SK-N-SH treated with all-trans-retinoic acid at 6 μM for 48 hours (cell line): ENCODE measurements around the gene PDCD11.

Experiments
- ATAC-seq: fragments of 200-7000 bp; cut with Tn5 transposase; 3 replicates; pipeline ENCODE4 v1.9.1; 2020; ENCODE audit warnings: mild to moderate bottlenecking, moderate library complexity
- ARNTL ChIP-seq: fragments of 450-650 bp; formaldehyde crosslinking; IDR thresholded peaks from 2 replicates; pipeline ENCODE4 v1.5.0; 2020; ENCODE audit warnings: low read depth, mild to moderate bottlenecking, moderate library complexity, borderline replicate concordance
- BACH2 ChIP-seq: fragments of 250-450 bp; sonication (Bioruptor Pico); IDR thresholded peaks from 2 replicates; pipeline ENCODE4 v1.9.0; 2021; ENCODE audit warnings: mild to moderate bottlenecking, borderline replicate concordance
- CSDC2 ChIP-seq: fragments of 250-450 bp; sonication (Bioruptor Pico); IDR thresholded peaks from 2 replicates; pipeline ENCODE4 v1.5.0; 2020; ENCODE audit warnings: mild to moderate bottlenecking, moderate library complexity
- ESRRG ChIP-seq: fragments of 250-450 bp; sonication (Bioruptor Pico); IDR thresholded peaks from 2 replicates; pipeline ENCODE4 v1.6.1; 2021; ENCODE audit warnings: mild to moderate bottlenecking
- ISL1 ChIP-seq: fragments of 250-450 bp; sonication (Bioruptor Pico); IDR thresholded peaks from 2 replicates; pipeline ENCODE4 v2.1.2; 2022; ENCODE audit warnings: mild to moderate bottlenecking, moderate library complexity
- PATZ1 ChIP-seq: fragments of 250-450 bp; sonication (Bioruptor Pico); IDR thresholded peaks from 2 replicates; pipeline ENCODE4 v1.8.0; 2020; ENCODE audit warnings: mild to moderate bottlenecking, moderate library complexity, borderline replicate concordance
- PPARA ChIP-seq: fragments of 250-450 bp; sonication (Bioruptor Pico); IDR thresholded peaks from 2 replicates; pipeline ENCODE4 v1.5.0; 2020; ENCODE audit warnings: mild to moderate bottlenecking, borderline replicate concordance
- RARB ChIP-seq: fragments of 250-450 bp; sonication (Bioruptor Pico); IDR thresholded peaks from 2 replicates; pipeline ENCODE4 v1.8.0; 2021; ENCODE audit warnings: mild to moderate bottlenecking, moderate library complexity
- TCF4 ChIP-seq: fragments of 250-450 bp; sonication (Bioruptor Pico); IDR thresholded peaks from 2 replicates; pipeline ENCODE4 v1.8.0; 2021; ENCODE audit warnings: mild to moderate bottlenecking, moderate library complexity, borderline replicate concordance
- TOX ChIP-seq: fragments of 250-450 bp; sonication (Bioruptor Pico); IDR thresholded peaks from 2 replicates; pipeline ENCODE4 v1.8.0; 2021; ENCODE audit warnings: mild to moderate bottlenecking, moderate library complexity, borderline replicate concordance
- TSHZ2 ChIP-seq: fragments of 250-450 bp; sonication (Bioruptor Pico); IDR thresholded peaks from 2 replicates; pipeline ENCODE4 v1.5.0; 2020; ENCODE audit warnings: mild to moderate bottlenecking, moderate library complexity
- ZC3H10 ChIP-seq: fragments of 250-450 bp; sonication (Bioruptor Pico); IDR thresholded peaks from 2 replicates; pipeline ENCODE4 v1.5.1; 2021; ENCODE audit warnings: mild to moderate bottlenecking, moderate library complexity
- ZFP3 ChIP-seq: fragments of 250-450 bp; sonication (Bioruptor Pico); IDR thresholded peaks from 2 replicates; pipeline ENCODE4 v1.5.0; 2020; ENCODE audit warnings: mild to moderate bottlenecking, moderate library complexity
- ZFP30 ChIP-seq: fragments of 450-650 bp; formaldehyde crosslinking; IDR thresholded peaks from 2 replicates; pipeline ENCODE4 v1.5.0; 2022; ENCODE audit warnings: mild to moderate bottlenecking, moderate library complexity
- ZNF565 ChIP-seq: fragments of 450-650 bp; formaldehyde crosslinking; conservative IDR thresholded peaks from 2 replicates; pipeline ENCODE4 v1.5.0; 2020; ENCODE audit warnings: low read depth, mild to moderate bottlenecking, moderate library complexity
- ZNF70 ChIP-seq: fragments of 450-650 bp; formaldehyde crosslinking; IDR thresholded peaks from 2 replicates; pipeline ENCODE4 v1.5.0; 2020; ENCODE audit warnings: mild to moderate bottlenecking, moderate library complexity
- ZNF8 ChIP-seq: fragments of 450-650 bp; formaldehyde crosslinking; IDR thresholded peaks from 2 replicates; pipeline ENCODE4 v1.5.0; 2020; ENCODE audit warnings: mild to moderate bottlenecking, moderate library complexity
- TF ChIP-seq, protein P1 (sequence below): fragments of 250-450 bp; sonication (Bioruptor Pico); IDR thresholded peaks from 2 replicates; pipeline ENCODE4 v1.5.1; 2021; ENCODE audit warnings: mild to moderate bottlenecking, moderate library complexity
- TF ChIP-seq, protein P2 (sequence below): fragments of 250-450 bp; sonication (Bioruptor Pico); IDR thresholded peaks from 2 replicates; pipeline ENCODE4 v1.8.0; 2021; ENCODE audit warnings: low read depth, mild to moderate bottlenecking, moderate library complexity, borderline replicate concordance
- TF ChIP-seq, protein P3 (sequence below): fragments of 250-450 bp; sonication (Bioruptor Pico); IDR thresholded peaks from 2 replicates; pipeline ENCODE4 v1.5.1; 2020; ENCODE audit warnings: low read depth, mild to moderate bottlenecking, moderate library complexity

PDCD11 gene

DNA sequence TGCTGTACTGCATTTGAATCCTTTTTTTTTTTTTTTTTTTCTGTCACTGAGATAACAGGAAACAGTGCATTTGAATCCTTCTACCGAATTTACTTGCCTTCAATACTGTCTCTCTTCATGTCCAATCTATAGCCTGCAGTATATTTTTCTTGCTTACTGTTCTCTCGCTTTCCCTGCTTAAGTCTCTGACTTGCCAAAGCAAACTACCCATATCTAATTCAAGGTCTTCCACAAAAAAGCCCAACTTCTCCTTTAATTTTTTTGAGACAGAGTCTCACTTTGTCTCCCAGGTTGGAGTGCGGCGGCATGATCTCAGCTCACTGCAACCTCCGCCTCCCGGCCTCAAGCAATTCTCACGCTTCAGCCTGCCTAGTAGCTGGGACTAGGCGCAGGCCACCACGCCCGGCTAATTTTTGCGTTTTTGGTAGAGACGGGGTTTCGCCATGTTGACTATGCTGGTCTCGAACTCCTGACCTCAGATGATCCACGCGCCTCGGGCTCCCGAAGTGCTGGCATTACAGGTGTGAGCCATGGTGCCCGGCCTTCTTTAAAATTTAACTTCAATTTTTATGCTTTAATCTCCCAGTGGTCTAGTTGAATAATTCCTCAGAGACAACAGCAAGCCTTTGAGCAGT is 882 bp downstream of the PDCD11 start:
- TF ChIP-seq, protein P1, sequence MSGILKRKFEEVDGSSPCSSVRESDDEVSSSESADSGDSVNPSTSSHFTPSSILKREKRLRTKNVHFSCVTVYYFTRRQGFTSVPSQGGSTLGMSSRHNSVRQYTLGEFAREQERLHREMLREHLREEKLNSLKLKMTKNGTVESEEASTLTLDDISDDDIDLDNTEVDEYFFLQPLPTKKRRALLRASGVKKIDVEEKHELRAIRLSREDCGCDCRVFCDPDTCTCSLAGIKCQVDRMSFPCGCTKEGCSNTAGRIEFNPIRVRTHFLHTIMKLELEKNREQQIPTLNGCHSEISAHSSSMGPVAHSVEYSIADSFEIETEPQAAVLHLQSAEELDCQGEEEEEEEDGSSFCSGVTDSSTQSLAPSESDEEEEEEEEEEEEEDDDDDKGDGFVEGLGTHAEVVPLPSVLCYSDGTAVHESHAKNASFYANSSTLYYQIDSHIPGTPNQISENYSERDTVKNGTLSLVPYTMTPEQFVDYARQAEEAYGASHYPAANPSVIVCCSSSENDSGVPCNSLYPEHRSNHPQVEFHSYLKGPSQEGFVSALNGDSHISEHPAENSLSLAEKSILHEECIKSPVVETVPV (CRISPR knock-in tag) = no peak
- TF ChIP-seq TSHZ2 (CRISPR knock-in tag) (no peak), ZC3H10 (CRISPR knock-in tag) (no peak), RARB (no peak), BACH2 (CRISPR knock-in tag) (no peak), TCF4 (CRISPR knock-in tag) (no peak), ZNF8 (CRISPR knock-in tag) (no peak)
- ATAC-seq = peak; percentile 20

DNA sequence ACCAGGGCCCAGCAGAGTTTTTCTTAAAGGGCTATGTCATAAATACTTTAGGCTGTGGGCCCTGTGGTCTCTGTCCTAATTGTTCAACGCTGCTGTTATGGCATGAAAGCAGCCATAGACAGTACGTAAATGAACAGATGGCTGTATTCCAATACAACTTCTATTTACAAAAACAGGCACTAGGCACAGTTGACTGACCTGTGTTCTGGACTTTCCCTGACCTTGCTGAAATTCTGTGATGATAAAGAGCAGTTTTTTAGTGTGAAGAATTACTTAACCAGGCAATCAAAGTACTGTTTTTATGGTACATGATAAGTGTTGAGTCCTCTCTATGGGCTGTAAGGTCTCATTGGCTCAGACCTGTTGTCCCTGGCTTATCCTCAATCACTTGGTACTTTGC is 17.1 kb downstream of the PDCD11 start:
- ATAC-seq = no peak
- TF ChIP-seq TOX (CRISPR knock-in tag) (no peak), CSDC2 (CRISPR knock-in tag) (no peak), TSHZ2 (CRISPR knock-in tag) (no peak), TCF4 (CRISPR knock-in tag) (no peak), ZNF565 (CRISPR knock-in tag) (no peak), ZNF70 (CRISPR knock-in tag) (no peak), ARNTL (CRISPR knock-in tag) (no peak), ZFP30 (CRISPR knock-in tag) (no peak), ESRRG (CRISPR knock-in tag) (no peak), ZFP3 (CRISPR knock-in tag) (no peak), PPARA (no peak), RARB (no peak)
- TF ChIP-seq, protein P2, sequence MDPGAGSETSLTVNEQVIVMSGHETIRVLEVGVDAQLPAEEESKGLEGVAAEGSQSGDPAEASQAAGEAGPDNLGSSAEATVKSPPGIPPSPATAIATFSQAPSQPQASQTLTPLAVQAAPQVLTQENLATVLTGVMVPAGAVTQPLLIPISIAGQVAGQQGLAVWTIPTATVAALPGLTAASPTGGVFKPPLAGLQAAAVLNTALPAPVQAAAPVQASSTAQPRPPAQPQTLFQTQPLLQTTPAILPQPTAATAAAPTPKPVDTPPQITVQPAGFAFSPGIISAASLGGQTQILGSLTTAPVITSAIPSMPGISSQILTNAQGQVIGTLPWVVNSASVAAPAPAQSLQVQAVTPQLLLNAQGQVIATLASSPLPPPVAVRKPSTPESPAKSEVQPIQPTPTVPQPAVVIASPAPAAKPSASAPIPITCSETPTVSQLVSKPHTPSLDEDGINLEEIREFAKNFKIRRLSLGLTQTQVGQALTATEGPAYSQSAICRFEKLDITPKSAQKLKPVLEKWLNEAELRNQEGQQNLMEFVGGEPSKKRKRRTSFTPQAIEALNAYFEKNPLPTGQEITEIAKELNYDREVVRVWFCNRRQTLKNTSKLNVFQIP (CRISPR knock-in tag) = no peak
- TF ChIP-seq, protein P3, sequence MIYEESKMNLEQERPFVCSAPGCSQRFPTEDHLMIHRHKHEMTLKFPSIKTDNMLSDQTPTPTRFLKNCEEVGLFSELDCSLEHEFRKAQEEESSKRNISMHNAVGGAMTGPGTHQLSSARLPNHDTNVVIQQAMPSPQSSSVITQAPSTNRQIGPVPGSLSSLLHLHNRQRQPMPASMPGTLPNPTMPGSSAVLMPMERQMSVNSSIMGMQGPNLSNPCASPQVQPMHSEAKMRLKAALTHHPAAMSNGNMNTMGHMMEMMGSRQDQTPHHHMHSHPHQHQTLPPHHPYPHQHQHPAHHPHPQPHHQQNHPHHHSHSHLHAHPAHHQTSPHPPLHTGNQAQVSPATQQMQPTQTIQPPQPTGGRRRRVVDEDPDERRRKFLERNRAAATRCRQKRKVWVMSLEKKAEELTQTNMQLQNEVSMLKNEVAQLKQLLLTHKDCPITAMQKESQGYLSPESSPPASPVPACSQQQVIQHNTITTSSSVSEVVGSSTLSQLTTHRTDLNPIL (CRISPR knock-in tag) = no peak
- TF ChIP-seq, all 23 proteins: peak for 0

GRCh38 chr10:103415581-103415980 is 19.2 kb downstream of the PDCD11 start:
- TF ChIP-seq PATZ1 (CRISPR knock-in tag) (no peak), ISL1 (CRISPR knock-in tag) (no peak), BACH2 (CRISPR knock-in tag) (no peak), TCF4 (CRISPR knock-in tag) (no peak)
- TF ChIP-seq, protein P1 (CRISPR knock-in tag) = no peak
- TF ChIP-seq, protein P2 (CRISPR knock-in tag) = no peak
- no peak for ATAC-seq
